GM12878 (cell line): ENCODE measurements around the gene RIT1. TPM values are rescaled to one million over a fixed set of nuclear protein-coding genes. Genes with fewer than 3 reads are reported as not detected.

Source experiments
- ATAC-seq: fragments of 200-7000 bp; cut with Tn5 transposase; 3 replicates; pipeline ENCODE4 v1.9.1; 2020; ENCODE audit warnings: mild to moderate bottlenecking, moderate library complexity
- BruUV-seq: library from RNA; stranded (reverse); fragments of 400-500 nt; replicated peaks from 2 replicates; lab custom pipeline; 2021; lab: Mats Ljungman, UMichigan
- CTCF ChIA-PET: fragments of 300-600 bp; sonication (Branson Sonifier 250); formaldehyde crosslinking; extraction: SDS; loops from one replicate; lab custom pipeline; 2021; ENCODE audit warnings: inconsistent platforms; lab: Yijun Ruan, JAX
- POLR2A ChIA-PET: fragments of 350-600 bp; formaldehyde crosslinking; extraction: SDS; loops from one replicate; lab custom pipeline; 2021; ENCODE audit warnings: inconsistent platforms; lab: Charles Lee
- RAD21 ChIA-PET: fragments of 300-600 bp; sonication (Branson Sonifier 250); formaldehyde crosslinking; loops from one replicate; lab custom pipeline; 2023; ENCODE audit warnings: antibody characterized with exemption; ENCODE audit not compliant: unreplicated experiment; lab: Charles Lee
- SMC1A ChIA-PET: fragments of 300-600 bp; sonication (Branson Sonifier 250); formaldehyde crosslinking; loops from one replicate; lab custom pipeline; 2023; ENCODE audit not compliant: unreplicated experiment, uncharacterized antibody; lab: Charles Lee
- DNase-seq: peaks from one replicate; pipeline ENCODE4 v3.0.0-alpha.2; 2011; ENCODE audit warnings: low read depth, low spot score
- FAIRE-seq: peaks from 3 replicates; lab custom pipeline; 2011; peaks lifted over from hg19 to GRCh38; lab: Jason Lieb, UNC
- H2AFZ ChIP-seq: 2 replicates; pipeline ENCODE4 v1.6.0; 2011; ENCODE audit warnings: low read depth, low read length, control low read depth; ENCODE audit not compliant: control insufficient read depth
- H3K27ac ChIP-seq: 2 replicates; pipeline ENCODE4 v1.5.1; 2011; ENCODE audit warnings: control low read depth; ENCODE audit not compliant: control insufficient read depth, insufficient read depth
- H3K27me3 ChIP-seq, 2 experiments: replicated peaks in 1 of 2; 2 replicates each; pipeline versions ENCODE4 v1.6.0 to v1.6.1; 2011; ENCODE audit warnings: low read length in 1 of 2; ENCODE audit not compliant: control insufficient read depth in 2 of 2, insufficient read depth in 2 of 2
- H3K36me3 ChIP-seq, 2 experiments: 2 replicates each; pipeline ENCODE4 v1.5.1; 2011; ENCODE audit warnings: low read length in 1 of 2; ENCODE audit not compliant: control insufficient read depth in 2 of 2, insufficient read depth in 2 of 2
- H3K4me1 ChIP-seq: 2 replicates; pipeline ENCODE4 v1.6.1; 2011; ENCODE audit warnings: mild to moderate bottlenecking, low read length, moderate library complexity, mixed read lengths; ENCODE audit not compliant: control insufficient read depth, insufficient read depth
- H3K4me2 ChIP-seq: 2 replicates; pipeline ENCODE4 v1.6.0; 2011; ENCODE audit warnings: control low read depth; ENCODE audit not compliant: control insufficient read depth, insufficient read depth
- H3K4me3 ChIP-seq: fragments of 200-600 bp; sonication (generic); 2 replicates; pipeline ENCODE4 v1.5.1; 2016
- H3K79me2 ChIP-seq: 2 replicates; pipeline ENCODE4 v1.6.0; 2011; ENCODE audit warnings: low read length; ENCODE audit not compliant: control insufficient read depth, insufficient read depth
- H3K9ac ChIP-seq: 2 replicates; pipeline ENCODE4 v1.8.0; 2011; ENCODE audit warnings: low read length, control low read depth, mixed read lengths; ENCODE audit not compliant: control insufficient read depth, insufficient read depth
- H3K9me3 ChIP-seq: replicated peaks from 3 replicates; pipeline ENCODE4 v1.5.1; 2011; ENCODE audit warnings: mild to moderate bottlenecking, low read length; ENCODE audit not compliant: control insufficient read depth, insufficient read depth
- H4K20me1 ChIP-seq: 2 replicates; pipeline ENCODE4 v1.6.0; 2011; ENCODE audit not compliant: control insufficient read depth, insufficient read depth
- BHLHE40 ChIP-seq, 2 experiments: fragments of 450-650 bp in 1 of 2; IDR thresholded peaks; 2 replicates each; pipeline ENCODE4 v1.6.1; 2011 to 2017; ENCODE audit warnings: low read depth in 2 of 2, borderline replicate concordance in 1 of 2, improper control_type of control experiment in 1 of 2, low read length in 1 of 2, mild to moderate bottlenecking in 1 of 2
- CBX5 ChIP-seq: sonication (generic); IDR thresholded peaks from 2 replicates; pipeline ENCODE4 v1.6.1; 2016; ENCODE audit warnings: low read depth, moderate library complexity, mild to moderate bottlenecking, inconsistent platforms
- CREB1 ChIP-seq: IDR thresholded peaks from 2 replicates; pipeline ENCODE4 v1.6.1; 2012; ENCODE audit warnings: low read depth, mild to moderate bottlenecking, inconsistent platforms
- EGR1 ChIP-seq, 2 experiments: IDR thresholded peaks; 1 replicate in 1 of 2; 2 replicates in 1 of 2; pipeline ENCODE4 v1.6.1; 2011 to 2012; ENCODE audit warnings: low read depth in 2 of 2, low read length in 2 of 2, borderline replicate concordance in 1 of 2, mild to moderate bottlenecking in 1 of 2, moderate library complexity in 1 of 2
- ESRRA ChIP-seq: IDR thresholded peaks from 2 replicates; pipeline ENCODE4 v1.6.1; 2012; ENCODE audit warnings: mild to moderate bottlenecking, low read length, improper control_type of control experiment
- FOS ChIP-seq: IDR thresholded peaks from 3 replicates; pipeline ENCODE4 v1.6.1; 2011; ENCODE audit warnings: borderline replicate concordance; ENCODE audit not compliant: insufficient read length; ENCODE audit errors: extremely low read depth
- HCFC1 ChIP-seq: fragments of 150-350 bp; IDR thresholded peaks from 2 replicates; pipeline ENCODE4 v1.6.1; 2014; ENCODE audit warnings: low read length
- JUND ChIP-seq: IDR thresholded peaks from 2 replicates; pipeline ENCODE4 v1.6.1; 2012; ENCODE audit warnings: low read depth, mild to moderate bottlenecking, low read length, improper control_type of control experiment, moderate library complexity
- MEF2A ChIP-seq: IDR thresholded peaks from 2 replicates; pipeline ENCODE4 v1.6.1; 2011; ENCODE audit warnings: low read depth, mild to moderate bottlenecking, low read length, moderate library complexity; ENCODE audit not compliant: insufficient read depth
- MTA3 ChIP-seq: IDR thresholded peaks from 2 replicates; pipeline ENCODE4 v1.6.1; 2012; ENCODE audit warnings: low read length, inconsistent platforms, borderline replicate concordance
- NR2C1 ChIP-seq: fragments of 450-650 bp; IDR thresholded peaks from 2 replicates; pipeline ENCODE4 v1.6.1; 2017; ENCODE audit warnings: antibody characterized with exemption, mild to moderate bottlenecking, moderate library complexity
- POLR2A ChIP-seq: IDR thresholded peaks from 2 replicates; pipeline ENCODE4 v1.6.1; 2011; ENCODE audit warnings: low read depth, mild to moderate bottlenecking, low read length
- RBBP5 ChIP-seq: fragments of 200-600 bp; sonication (generic); conservative IDR thresholded peaks from 2 replicates; pipeline ENCODE4 v1.6.1; 2016
- SIN3A ChIP-seq: IDR thresholded peaks from 2 replicates; pipeline ENCODE4 v1.6.1; 2012; ENCODE audit warnings: low read depth, low read length, improper control_type of control experiment
- SMAD5 ChIP-seq: IDR thresholded peaks from 2 replicates; pipeline ENCODE4 v1.6.1; 2016; ENCODE audit warnings: antibody characterized with exemption, low read depth
- ZNF274 ChIP-seq: IDR thresholded peaks from one replicate; pipeline ENCODE4 v1.8.0; 2011; ENCODE audit not compliant: insufficient read length, insufficient read depth
- WGBS: methylation state at CpG from one replicate; pipeline ENCODE4 v1.1.6; 2016; ENCODE audit warnings: low lambda C conversion rate; ENCODE audit not compliant: insufficient replicate concordance, insufficient coverage; ENCODE audit errors: missing lambda C conversion rate; 5-methylcytosine and 5-hydroxymethylcytosine counted together
- in situ Hi-C: fragments of 300-500 bp; cut with MboI; formaldehyde crosslinking; loops from 9 replicates; pipeline ENCODE4 v1.14.3; 2018; ENCODE audit warnings: mixed read lengths
- intact Hi-C: fragments of 100-400 bp; cut with micrococcal nuclease; formaldehyde crosslinking; loops from one replicate; pipeline ENCODE4 v1.14.2; 2022; ENCODE audit not compliant: unreplicated experiment
- polyA plus RNA-seq, 11 experiments: library from polyadenylated mRNA; depleted of rRNA in 4 of 11; unstranded in 6 of 11; stranded (reverse) in 5 of 11; fragments of >200 nt; fragmentation: Nextera tagmentation in 4 of 11; fragmentation: Illumina TruSeq in 1 of 11; extraction: Ambion mirVana in 4 of 11; extraction: Trizol in 1 of 11; gene quantifications; 1 replicate in 1 of 11; 2 replicates in 10 of 11; pipeline versions ENCODE4 v1.2.1 to v1.2.3, GENCODE V29; 2011 to 2016; ENCODE audit warnings: inconsistent platforms in 2 of 11, missing spikeins in 2 of 11, low read depth in 1 of 11
- total RNA-seq, 4 experiments: library from RNA; depleted of rRNA in 3 of 4; stranded (reverse); fragments of >200 nt in 3 of 4; fragmentation: Illumina TruSeq in 1 of 4; extraction: Trizol in 1 of 4; gene quantifications; 2 replicates each; pipeline versions ENCODE4 v1.2.1 to v1.2.3, GENCODE V29; 2013 to 2021
- TF ChIP-seq, protein P1 (sequence below): fragments of 450-650 bp; IDR thresholded peaks from 2 replicates; pipeline ENCODE4 v1.6.1; 2017; ENCODE audit warnings: mild to moderate bottlenecking, moderate library complexity

Gene RIT1
- total and polyA plus RNA-seq, 10 of the 15 experiments (the other 5 are each of a cell fraction or from before 2014, with no cell fraction given), result 6.8 to 61.5 (median 13.7) TPM

DNA sequence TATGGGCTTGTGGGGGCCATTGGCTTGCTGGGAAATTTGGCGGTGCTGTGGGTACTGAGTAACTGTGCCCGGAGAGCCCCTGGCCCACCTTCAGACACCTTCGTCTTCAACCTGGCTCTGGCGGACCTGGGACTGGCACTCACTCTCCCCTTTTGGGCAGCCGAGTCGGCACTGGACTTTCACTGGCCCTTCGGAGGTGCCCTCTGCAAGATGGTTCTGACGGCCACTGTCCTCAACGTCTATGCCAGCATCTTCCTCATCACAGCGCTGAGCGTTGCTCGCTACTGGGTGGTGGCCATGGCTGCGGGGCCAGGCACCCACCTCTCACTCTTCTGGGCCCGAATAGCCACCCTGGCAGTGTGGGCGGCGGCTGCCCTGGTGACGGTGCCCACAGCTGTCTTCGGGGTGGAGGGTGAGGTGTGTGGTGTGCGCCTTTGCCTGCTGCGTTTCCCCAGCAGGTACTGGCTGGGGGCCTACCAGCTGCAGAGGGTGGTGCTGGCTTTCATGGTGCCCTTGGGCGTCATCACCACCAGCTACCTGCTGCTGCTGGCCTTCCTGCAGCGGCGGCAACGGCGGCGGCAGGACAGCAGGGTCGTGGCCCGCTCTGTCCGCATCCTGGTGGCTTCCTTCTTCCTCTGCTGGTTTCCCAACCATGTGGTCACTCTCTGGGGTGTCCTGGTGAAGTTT is 30.8 kb upstream of the RIT1 start (continued):
- TF ChIP-seq BHLHE40 (IDR thresholded peaks at IDR 0.05; ENCODE audit: borderline replicate concordance in 1 of 2, low read depth in 2 of 2, low read length in 1 of 2) (no peak), MTA3 (no peak), CBX5 (no peak), ZNF274 (no peak), SMAD5 (peak; percentile 36; the same call in 1 of the 2 replicates)

DNA sequence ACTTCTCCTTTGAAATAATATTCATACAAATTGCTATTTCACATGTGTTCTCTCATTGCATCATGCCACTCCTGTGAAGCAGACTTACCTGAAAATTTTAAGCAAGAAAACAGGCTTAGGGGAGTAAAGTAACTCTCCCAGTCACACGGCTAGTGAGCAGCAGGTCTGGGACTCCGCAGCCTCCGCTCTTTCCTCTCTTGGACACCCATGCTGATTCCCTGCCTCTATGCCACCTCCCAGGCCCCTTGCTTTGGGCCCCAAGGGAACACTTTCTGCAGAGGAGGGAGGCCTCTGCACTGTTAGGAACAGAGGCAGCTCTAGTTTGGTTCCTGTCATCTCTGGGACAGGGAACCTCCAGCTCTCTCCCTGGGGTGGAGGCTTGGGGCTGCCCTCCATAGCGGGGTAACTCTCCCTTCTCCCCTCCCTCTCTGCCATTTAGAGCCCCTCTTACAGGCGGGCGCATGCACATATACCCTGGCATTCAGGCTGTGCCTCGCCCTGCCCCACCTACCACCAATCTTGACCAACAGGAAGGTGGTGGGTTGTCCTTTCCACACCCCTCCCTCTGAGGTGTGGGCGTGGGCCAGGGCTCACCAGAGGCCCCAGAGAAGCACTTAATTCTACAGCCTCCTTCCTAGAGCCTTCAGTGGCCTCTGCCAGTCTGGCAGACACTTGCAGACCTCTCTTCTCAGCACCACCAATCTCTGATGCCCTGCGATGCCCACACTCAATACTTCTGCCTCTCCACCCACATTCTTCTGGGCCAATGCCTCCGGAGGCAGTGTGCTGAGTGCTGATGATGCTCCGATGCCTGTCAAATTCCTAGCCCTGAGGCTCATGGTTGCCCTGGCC is 30.1 kb upstream of the RIT1 start, which contains the start of gene RXFP4:
Gene RXFP4 (plus strand): TSS at position 646 of the 852 bp plus-strand sequence. CDS start 72 bp downstream, at position 718.
- ChIA-PET RAD21 (interaction anchor here (0.8 to 6.3 kb wide), 7 partner anchors 17 to 153 kb away, joined by 3 to 214 read pairs (median 6); partner anchors contain the start of genes ARHGEF2 and SSR2), POLR2A (interaction anchor here (0.6 to 10.8 kb wide), 2 partner anchors 36 to 160 kb away, joined by 3 to 273 read pairs; partner anchors contain the start of gene ARHGEF2), SMC1A (interaction anchor here (1.5 to 5.7 kb wide), 5 partner anchors 10 to 124 kb away, joined by 4 to 229 read pairs (median 69); partner anchors contain the start of gene ARHGEF2), CTCF (interaction anchor here (0.8 to 5.7 kb wide), 4 partner anchors 30 to 124 kb away, joined by 3 to 227 read pairs (median 139); partner anchors contain the start of gene ARHGEF2)
- Histone ChIP-seq H4K20me1 (no peaks in the 10 kb centered on the region), H3K4me2 (peak within 1 kb of the TSS; percentile 33; the same call in 1 of the 2 replicates), H3K9ac (peak within 1 kb of the TSS; percentile 33; the same call in 1 of the 2 replicates), H3K27ac (peak within 1 kb of the TSS; percentile 49), H3K27me3 (no peaks in the 10 kb centered on the region), H2AFZ (peak within 1 kb of the TSS; percentile 14), H3K9me3 (no peaks in the 10 kb centered on the region), H3K79me2 (no peaks in the 10 kb centered on the region), H3K4me3 (no peak within 1 kb of the TSS), H3K36me3 (no peaks in the 10 kb centered on the region; a peak in 3 of 4 replicates), H3K4me1 (peaks cover 59% of the 10 kb centered on the region)
- peak; percentile 51 for ATAC-seq
- 45% methylated on average over 10 of the region's 11 CpGs for WGBS
- in situ Hi-C loops, result no loop called here
- intact Hi-C loops, result no loop called here
- no peak for DNase-seq
- no peak for FAIRE-seq
- no TSS peak for BruUV-seq
- no peak for TF ChIP-seq SIN3A
- TF ChIP-seq ESRRA, result no peak
- no peak for TF ChIP-seq JUND
- TF ChIP-seq RBBP5, result no peak
- TF ChIP-seq, protein P1, sequence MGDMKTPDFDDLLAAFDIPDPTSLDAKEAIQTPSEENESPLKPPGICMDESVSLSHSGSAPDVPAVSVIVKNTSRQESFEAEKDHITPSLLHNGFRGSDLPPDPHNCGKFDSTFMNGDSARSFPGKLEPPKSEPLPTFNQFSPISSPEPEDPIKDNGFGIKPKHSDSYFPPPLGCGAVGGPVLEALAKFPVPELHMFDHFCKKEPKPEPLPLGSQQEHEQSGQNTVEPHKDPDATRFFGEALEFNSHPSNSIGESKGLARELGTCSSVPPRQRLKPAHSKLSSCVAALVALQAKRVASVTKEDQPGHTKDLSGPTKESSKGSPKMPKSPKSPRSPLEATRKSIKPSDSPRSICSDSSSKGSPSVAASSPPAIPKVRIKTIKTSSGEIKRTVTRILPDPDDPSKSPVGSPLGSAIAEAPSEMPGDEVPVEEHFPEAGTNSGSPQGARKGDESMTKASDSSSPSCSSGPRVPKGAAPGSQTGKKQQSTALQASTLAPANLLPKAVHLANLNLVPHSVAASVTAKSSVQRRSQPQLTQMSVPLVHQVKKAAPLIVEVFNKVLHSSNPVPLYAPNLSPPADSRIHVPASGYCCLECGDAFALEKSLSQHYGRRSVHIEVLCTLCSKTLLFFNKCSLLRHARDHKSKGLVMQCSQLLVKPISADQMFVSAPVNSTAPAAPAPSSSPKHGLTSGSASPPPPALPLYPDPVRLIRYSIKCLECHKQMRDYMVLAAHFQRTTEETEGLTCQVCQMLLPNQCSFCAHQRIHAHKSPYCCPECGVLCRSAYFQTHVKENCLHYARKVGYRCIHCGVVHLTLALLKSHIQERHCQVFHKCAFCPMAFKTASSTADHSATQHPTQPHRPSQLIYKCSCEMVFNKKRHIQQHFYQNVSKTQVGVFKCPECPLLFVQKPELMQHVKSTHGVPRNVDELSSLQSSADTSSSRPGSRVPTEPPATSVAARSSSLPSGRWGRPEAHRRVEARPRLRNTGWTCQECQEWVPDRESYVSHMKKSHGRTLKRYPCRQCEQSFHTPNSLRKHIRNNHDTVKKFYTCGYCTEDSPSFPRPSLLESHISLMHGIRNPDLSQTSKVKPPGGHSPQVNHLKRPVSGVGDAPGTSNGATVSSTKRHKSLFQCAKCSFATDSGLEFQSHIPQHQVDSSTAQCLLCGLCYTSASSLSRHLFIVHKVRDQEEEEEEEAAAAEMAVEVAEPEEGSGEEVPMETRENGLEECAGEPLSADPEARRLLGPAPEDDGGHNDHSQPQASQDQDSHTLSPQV, result no peak
- no peak for TF ChIP-seq FOS
- no peak for TF ChIP-seq HCFC1
- TF ChIP-seq CBX5, result no peak
- peak in 1 of 2 experiments; percentile 22; a peak in 1 of 3 replicates for TF ChIP-seq EGR1 (IDR thresholded peaks at IDR 0.05; ENCODE audit: borderline replicate concordance in 1 of 2, low read depth in 2 of 2, low read length in 2 of 2)
- no peak for TF ChIP-seq MEF2A
- TF ChIP-seq POLR2A, result peak; percentile 60; the same call in 1 of the 2 replicates
- no peak for TF ChIP-seq NR2C1
- TF ChIP-seq CREB1, result 0 out of 2 replicates have a peak, but pooled peaks have one; percentile 25
